ENCODE measurements around the gene PAK6.

Gene PAK6

GRCh38 chr15:40241269-40242212 is 2.7 kb downstream of the PAK6 start:
- no peak overlapping the region for H3K4me3 ChIP-seq (ENCODE audit: low read depth, low read length)

- H3K4me3 ChIP-seq (ENCODE audit: low read depth, low read length): no peak overlapping the region
Observed at GRCh38 chr15:40242213-40242599, 3.3 kb downstream of the PAK6 start.

DNA sequence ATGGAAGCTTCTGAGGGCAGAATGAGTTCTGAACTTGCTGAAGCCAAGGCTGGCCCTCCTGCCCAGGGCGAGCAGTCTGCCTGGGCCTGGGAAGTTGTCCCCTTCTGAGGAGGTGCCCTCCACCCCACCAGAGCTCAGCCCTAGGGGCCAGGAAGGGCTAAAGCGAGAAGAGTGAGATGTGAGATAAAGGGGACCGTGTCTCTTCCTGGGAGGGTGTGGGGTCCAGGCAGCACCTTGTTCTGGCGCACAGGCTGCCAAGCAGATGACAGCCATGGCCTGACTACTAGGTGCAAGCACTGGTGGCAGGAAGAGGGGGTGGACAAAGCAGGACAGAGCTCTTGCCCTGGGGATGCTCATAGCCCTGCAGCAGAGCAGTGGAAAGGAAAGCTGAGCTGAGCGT is 3.7 kb downstream of the PAK6 start:
- H3K4me3 ChIP-seq (ENCODE audit: low read depth, low read length): no peak overlapping the region

- no peak overlapping the region for H3K4me3 ChIP-seq (ENCODE audit: low read depth, low read length)
Observed at GRCh38 chr15:40243126-40243810, 4.4 kb downstream of the PAK6 start.

DNA sequence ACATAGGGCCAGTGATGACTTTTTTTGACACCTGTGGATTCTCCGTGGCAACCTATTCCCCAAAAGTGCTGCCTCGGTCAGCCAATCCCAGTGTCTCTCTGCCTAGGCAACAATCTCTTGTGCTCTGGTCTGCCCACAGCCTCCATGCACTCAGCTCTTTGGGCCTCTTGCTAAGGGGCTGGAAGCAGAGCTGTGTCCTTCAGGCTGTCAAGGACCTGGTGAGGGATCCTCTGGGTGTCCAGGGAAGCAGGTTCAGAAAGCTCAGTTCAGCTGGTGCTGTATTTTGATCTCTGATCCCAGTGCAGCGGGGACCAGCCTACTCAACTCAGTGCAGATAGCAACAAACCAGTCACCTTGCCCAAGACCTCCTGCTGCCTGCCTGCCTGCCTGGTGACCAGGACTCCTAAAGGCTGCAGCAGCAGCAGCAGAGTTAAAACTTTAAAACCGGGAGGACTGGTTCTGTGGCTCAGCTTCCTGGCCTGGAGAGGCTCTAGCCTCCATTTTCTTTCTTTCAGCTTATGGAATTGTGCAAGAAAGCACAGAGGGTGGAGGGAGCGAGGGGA is 6.2 kb downstream of the PAK6 start:
- no peak overlapping the region for H3K4me3 ChIP-seq (ENCODE audit: low read depth, low read length)

DNA sequence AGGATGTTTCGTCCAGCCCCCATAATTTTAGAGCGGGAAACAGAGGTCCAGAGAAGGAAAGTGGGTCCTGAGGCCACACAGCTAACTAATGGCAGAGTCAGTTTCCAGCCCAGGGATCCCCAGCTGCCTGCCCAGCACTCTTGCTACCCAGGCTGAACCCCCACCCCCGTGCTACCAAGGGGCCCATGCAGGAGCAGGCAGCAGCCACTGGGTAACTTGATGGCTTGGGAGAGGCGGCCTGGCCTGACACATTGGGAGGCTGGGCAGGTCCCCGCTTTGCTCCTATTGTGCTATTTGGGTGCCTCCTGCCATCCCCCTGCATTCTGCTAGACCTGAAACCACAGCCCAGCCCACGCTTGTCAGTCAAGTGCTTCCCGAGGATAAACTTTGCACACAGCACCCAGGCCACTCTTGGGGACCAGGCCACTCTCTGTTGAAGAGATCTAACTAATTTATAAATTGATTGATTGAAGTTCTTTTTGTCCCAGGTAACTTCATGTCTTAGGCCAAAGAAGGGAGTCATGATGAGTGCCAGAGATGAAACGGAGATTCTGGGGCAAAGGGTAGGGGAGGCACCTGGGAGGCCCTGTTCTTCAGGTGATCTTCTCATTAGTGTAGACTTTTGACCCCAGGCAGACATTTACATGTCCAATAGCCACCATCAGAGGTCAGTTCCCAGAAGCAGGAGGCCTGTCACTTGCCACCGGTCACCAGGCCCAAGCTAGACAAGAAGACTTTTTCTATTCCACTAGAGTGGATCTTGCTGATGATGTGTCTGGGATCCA is 7.0 kb downstream of the PAK6 start:
- no peak overlapping the region for H3K4me3 ChIP-seq (ENCODE audit: low read depth, low read length)

DNA sequence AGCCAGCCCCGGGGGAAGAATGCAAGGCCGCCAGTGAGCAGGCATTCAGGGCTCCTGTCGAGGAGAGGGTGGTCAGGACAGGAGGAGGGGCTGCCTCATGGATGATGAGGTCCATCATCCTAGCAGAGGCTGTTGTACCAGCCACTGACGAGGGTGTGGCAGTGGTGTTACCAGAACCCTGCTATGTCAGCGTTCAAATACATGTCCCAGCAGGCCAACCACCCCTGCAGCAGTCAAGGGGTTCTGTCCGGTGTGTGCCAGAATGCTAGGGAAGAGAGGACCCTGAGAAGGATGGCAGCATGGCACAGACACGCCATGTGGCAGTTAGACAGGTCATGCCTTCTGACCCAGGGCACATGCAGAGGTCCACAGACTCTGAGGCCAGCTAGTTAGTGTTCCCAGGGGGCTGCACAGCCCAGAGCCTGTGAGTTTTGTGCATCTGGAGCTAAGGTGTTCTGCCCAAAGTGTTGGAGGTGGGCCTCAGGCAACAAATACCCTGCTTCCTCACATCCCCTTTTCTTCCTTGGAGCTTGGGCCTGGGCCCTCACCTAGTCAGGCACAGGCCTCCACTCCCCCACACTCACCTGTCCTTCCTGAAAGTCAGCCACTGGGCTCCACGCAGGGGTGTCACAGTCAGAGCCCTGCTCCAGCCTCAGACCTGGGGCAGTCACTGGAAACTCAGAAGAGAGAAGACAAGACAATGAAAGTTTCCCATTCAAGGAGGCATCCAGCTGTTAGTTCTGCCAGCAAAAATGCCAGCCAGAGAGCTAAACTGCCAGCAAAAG is 7.8 kb downstream of the PAK6 start:
- no peak overlapping the region for H3K4me3 ChIP-seq (ENCODE audit: low read depth, low read length)

DNA sequence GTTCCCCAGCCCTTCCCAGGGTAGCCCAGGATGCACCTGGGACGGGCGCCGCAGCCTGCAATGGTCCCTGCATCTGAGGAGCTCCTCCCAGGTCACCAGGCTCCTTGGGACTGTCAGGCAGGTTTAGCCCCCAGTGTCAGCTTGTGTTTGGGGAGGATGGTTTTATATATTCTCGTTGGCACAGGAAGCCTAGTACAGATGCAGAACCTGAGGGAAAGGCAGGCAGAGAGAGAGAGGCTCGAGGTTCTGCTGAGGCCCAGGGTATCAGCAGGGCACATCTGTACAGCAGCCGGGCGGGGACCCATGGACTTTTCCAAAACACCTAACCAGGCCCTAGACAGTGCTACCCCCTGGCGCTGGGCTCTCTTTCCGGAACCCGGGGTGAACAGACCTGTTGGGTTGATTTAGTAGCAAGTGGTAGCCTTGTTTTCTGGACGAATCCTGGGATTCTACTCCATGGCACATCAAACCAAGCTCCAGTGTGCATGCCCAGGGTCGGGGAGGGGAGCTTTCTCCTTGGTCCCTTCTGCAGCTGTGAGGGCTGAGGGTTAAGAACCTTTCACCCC is 8.6 kb downstream of the PAK6 start:
- no peak overlapping the region for H3K4me3 ChIP-seq (ENCODE audit: low read depth, low read length)

DNA sequence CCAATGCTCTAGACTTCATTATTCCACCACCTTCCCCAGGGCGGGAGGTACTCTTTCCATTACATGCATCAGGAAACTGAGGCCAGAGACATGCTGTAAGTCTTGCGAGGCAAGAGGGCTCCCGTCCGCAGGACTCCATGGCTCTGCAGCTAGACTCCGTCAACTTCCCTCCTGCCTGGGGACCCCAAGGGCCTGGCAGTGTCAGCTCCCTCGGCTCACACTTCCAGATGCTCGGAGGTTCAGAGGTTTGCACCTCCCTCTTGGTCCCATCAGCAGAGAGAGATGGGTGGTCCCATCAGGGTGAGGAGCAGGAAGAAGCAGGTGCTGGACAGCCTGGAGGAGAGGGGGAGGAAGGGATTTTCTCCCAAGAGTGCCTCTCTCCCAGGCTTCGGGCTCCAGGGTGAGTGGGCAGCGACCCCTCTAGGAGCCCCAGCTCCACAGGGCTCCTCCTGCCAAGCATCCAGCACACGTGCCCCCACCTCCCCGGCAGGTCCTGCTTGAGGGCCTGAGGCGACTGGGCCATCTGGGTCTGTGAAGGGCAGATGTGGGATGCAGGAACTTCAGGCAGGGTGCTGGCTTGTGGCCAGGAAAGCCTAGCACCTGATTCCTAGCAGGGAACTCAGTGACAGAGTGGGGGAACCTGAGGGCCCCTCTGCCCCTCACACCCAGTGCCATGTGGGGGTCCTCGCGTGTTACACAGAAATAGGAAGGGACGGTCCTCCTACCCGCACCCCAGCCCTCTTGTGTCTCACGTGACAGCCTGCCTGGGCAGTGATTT is 9.3 kb downstream of the PAK6 start:
- H3K4me3 ChIP-seq (ENCODE audit: low read depth, low read length): no peak overlapping the region

DNA sequence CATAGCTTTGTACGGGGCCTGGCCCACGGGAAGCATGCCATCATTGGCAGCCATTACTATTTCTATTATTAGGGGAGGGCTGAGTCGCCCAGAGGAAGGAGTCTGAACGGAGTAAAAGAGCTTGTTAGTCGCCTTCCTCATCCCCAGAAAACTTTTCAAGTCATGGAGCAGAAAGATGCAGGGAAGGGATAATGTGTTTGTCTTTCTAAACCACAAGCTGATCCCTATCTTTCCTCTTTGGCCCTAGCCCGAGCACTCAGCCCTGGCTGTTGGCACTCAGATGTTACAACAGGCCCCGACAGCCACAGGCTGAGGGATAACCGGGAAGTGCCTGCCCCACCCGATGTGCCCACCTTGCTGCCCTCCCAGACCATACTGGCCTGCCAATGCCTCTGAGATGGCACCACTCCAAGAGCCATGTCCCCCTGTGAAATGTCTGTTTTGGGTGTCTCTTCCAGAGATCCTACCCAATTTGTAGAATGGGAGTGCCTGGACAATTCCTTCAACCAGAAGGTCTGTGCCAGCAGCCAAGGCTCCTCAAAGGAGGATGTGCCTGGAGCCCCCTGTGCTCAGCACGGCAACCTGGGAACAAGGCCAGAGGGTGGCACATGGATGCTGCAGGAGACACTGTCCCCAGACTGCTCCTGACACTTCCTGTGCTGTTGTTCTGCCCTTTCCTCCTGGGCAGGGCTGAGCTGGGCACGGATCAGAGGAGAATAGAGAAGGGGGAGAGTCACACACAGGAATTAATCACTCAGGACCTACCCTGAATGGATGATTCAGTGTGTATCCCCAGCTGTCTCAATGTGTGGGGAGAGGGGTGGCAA is 10.8 kb downstream of the PAK6 start:
- no peak overlapping the region for H3K4me3 ChIP-seq (ENCODE audit: low read depth, low read length)

DNA sequence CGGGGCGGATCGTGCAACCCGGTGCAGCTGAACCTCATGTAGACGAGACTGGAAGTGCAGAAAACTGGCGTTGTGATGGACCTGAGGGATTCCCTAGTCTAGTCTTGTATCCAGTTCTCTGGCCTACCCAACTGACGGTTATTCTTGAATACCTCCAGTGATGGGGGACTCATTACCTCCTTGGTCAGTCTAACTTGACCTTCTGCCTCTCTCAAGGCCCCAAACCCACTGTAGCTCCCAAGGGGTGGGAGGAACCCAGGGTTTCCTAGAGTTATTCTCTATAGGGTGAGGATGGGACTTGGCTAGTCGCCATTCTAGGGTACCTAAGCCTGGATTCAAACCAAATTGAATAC is 11.4 kb downstream of the PAK6 start:
- H3K4me3 ChIP-seq (ENCODE audit: low read depth, low read length): no peak overlapping the region

DNA sequence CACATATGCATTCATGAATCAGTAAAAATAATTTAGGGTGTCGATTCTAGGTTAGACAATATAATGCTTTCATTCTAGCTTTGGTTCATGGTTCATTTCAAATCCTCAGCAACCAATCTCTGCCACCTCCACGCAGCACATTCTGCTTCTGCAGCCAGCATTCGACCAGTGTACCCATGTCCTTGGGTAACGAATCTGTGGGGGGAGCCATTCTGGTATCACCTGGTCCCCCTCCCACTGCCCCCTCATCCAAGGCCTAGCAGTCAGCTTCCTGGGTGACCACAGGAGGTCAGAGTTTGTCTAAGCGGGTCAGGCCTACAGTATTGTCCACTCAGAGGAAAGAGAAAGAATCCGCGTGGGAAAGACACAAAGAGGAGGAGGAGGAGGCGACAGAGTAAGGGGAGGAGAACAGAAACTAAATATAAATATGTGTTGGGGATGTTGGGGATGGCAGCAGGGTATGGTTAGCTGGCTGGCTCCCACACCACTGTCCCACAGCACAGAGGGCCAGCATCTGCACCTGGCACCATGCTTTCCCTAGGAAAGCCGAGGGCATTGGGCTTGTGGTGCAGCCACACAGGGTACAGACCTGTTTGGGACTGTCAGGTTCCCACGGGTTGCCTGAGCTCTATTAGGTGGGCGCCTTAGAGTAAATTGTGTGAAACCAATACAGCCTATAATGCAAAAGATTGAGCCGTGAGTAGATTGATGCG is 12.1 kb downstream of the PAK6 start:
- H3K4me3 ChIP-seq (ENCODE audit: low read depth, low read length): no peak overlapping the region

GRCh38 chr15:40251486-40252140 is 12.8 kb downstream of the PAK6 start:
- no peak overlapping the region for H3K4me3 ChIP-seq (ENCODE audit: low read depth, low read length)

DNA sequence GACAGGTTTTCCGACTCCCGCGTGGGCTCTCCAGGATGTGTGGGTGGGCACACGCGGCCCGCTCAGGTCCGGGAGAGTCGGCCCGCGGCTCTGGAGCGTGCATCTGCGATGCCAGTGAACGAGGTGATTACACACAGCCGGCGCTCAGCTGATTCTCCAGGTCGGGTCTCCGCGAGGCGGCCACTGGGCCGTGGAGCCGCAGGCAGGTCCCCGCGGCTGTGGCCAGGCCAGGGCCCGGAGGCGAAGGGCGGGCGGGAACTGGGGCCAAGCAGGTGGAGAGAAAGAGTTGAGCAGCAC is 13.2 kb downstream of the PAK6 start:
- no peak overlapping the region for H3K4me3 ChIP-seq (ENCODE audit: low read depth, low read length)

DNA sequence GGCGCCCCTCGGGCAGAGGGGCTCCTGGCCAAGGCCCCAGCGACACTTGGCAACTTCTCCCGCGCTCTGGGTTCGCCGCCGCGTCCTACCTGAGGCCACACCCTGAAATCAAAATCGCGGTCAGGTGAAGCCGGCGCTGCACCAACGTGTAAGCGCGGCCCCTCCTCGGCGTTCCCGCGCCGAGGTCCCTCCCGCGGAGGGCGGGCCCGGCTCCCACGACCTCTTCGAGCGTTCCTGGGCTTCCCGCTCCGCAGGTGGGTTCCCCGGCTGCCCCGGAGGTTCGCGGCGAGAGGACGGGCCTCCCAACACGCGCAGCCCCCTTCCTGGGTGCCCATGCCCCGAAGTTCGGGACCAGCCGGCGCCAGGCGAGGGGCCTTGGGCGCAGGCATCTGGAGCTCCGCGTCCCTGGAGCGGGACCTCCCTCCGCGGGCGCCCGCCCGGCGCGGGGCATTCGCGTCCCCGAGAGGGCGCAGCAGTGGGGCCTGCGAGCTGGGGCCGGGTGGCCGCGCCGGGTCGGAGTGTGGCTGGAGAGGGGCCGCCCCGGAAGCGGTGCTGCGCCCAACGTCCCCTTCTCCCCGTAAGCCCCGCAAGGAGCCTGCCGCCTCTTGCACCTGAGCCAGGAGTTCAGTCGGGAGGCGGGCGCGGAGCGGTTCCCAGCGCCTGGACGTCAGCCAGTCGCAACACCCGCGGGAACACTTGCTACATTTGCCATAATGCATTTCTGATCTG is 13.7 kb downstream of the PAK6 start:
- H3K4me3 ChIP-seq (ENCODE audit: low read depth, low read length): peak overlapping the region; percentile 22

DNA sequence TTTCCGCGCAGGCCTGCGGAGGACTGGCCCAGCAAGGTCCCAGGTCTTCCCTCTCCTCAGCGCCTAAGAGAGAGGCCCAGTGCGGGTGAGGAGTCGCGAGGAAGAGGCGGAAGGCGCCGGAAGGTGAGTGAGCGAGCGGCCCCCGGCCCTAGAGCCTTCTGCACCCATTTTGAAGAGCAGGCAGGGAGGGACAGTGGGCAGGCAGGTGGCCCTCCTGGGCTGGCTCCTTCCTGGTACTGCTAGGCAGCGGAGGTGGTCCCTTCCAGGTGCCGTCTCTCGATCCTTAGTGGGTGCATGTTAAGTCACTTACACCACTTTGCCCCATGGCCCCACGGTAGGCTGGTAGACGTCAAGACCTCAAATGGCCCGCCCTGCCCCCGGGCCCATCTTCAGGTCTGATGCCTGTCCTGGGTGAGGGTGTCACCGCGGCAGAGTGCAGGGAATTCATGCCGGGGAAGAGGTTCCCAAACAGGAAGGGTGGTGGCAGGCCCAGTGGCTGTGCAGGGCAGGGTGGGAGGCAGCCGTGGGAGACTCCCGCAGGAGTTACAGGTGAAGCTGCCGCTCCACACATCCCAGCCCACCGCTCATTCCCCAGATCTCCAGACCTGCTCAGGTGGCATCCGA is 14.4 kb downstream of the PAK6 start:
- peak overlapping the region; percentile 22 for H3K4me3 ChIP-seq (ENCODE audit: low read depth, low read length)

GRCh38 chr15:40254452-40254851 is 15.6 kb downstream of the PAK6 start:
- no peak overlapping the region for H3K4me3 ChIP-seq (ENCODE audit: low read depth, low read length)

All from iPS-11a (cell line).